AG08395 (cell line): ENCODE data around the gene PTPRCAP.

ENCODE experiments used
- DNase-seq: peaks from one replicate; pipeline ENCODE4 v3.0.0; 2012; ENCODE audit warnings: mixed read lengths, low spot score

Gene PTPRCAP

GRCh38 chr11:67395555-67396258 is 41.8 kb downstream of the PTPRCAP start:
- DNase-seq, result no peak

GRCh38 chr11:67393990-67394389 is 43.5 kb downstream of the PTPRCAP start:
- DNase-seq, result no peak

- no peak for DNase-seq
Observed at GRCh38 chr11:67393437-67393836, 44.0 kb downstream of the PTPRCAP start.

- no peak for DNase-seq
Observed at GRCh38 chr11:67392183-67392715, 45.2 kb downstream of the PTPRCAP start.

- peak; percentile 99 for DNase-seq
Observed at GRCh38 chr11:67391304-67392182, 45.9 kb downstream of the PTPRCAP start, which contains the start of gene RAD9A. Gene RAD9A (plus strand): TSS chr11:67391986. CDS start chr11:67392045, 59 bp downstream.

- no peak for DNase-seq
Observed at GRCh38 chr11:67390947-67391303, 46.6 kb downstream of the PTPRCAP start.

- DNase-seq, result peak; percentile 41
Observed at GRCh38 chr11:67389477-67389876, 48.0 kb downstream of the PTPRCAP start.

- no peak for DNase-seq
Observed at GRCh38 chr11:67387518-67387917, 50.0 kb downstream of the PTPRCAP start.

- no peak for DNase-seq
Observed at GRCh38 chr11:67387069-67387468, 50.4 kb downstream of the PTPRCAP start.
